Hypothalamus (tissue), 51 donors: ENCODE measurements around the gene TGFB3.
"Not testable (repeated sequence)": the region's sequence is repeated elsewhere in the genome, so short reads cannot be mapped to it uniquely, and the experiment has no call there.

ENCODE experiments used
- DNase-seq, 51 donors: peaks; one replicate each; lab custom pipeline; 2025; lab: John Stamatoyannopoulos, UW

TGFB3 gene

GRCh38 chr14:75961662-75962061, 20.1 kb downstream of the TGFB3 start:
- no peak for DNase-seq

GRCh38 chr14:75960231-75960630, 21.6 kb downstream of the TGFB3 start:
- no peak for DNase-seq

GRCh38 chr14:75959031-75959430, 22.8 kb downstream of the TGFB3 start:
- no peak for DNase-seq

- no peak for DNase-seq
Measured at GRCh38 chr14:75952489-75952888, 29.3 kb downstream of the TGFB3 start.

GRCh38 chr14:75946785-75947184, 35.0 kb downstream of the TGFB3 start:
- DNase-seq: no peak

- DNase-seq: no peak
Measured at GRCh38 chr14:75944607-75945241, 37.1 kb downstream of the TGFB3 start.

- DNase-seq: no peak
Measured at GRCh38 chr14:75941030-75941429, 40.8 kb downstream of the TGFB3 start.

GRCh38 chr14:75939200-75939599, 42.6 kb downstream of the TGFB3 start:
- no peak for DNase-seq

- DNase-seq: peak in 3 of 51 donors; percentile 23 to 77 (median 31)
Measured at GRCh38 chr14:75934998-75935628, 46.7 kb downstream of the TGFB3 start.

GRCh38 chr14:75933712-75934296, 48.0 kb downstream of the TGFB3 start:
- DNase-seq: no peak

- peak in 6 of 51 donors; percentile 11 to 48 (median 22) for DNase-seq
Measured at GRCh38 chr14:75928690-75929181, 53.1 kb downstream of the TGFB3 start.

GRCh38 chr14:75927564-75928087, 54.2 kb downstream of the TGFB3 start:
- DNase-seq: no peak

- DNase-seq: no peak
Measured at GRCh38 chr14:75926431-75927115, 55.2 kb downstream of the TGFB3 start.

GRCh38 chr14:75925141-75925840, 56.5 kb downstream of the TGFB3 start:
- not testable (repeated sequence) for DNase-seq

GRCh38 chr14:75920421-75920820, 61.4 kb downstream of the TGFB3 start:
- not testable (repeated sequence) for DNase-seq

- peak in 1 of 51 donors; percentile 22 for DNase-seq
Measured at GRCh38 chr14:75917946-75918335, 63.9 kb downstream of the TGFB3 start.

- DNase-seq: no peak
Measured at GRCh38 chr14:75917322-75917945, 64.4 kb downstream of the TGFB3 start.

GRCh38 chr14:75915045-75915444, 66.8 kb downstream of the TGFB3 start:
- DNase-seq: no peak

- no peak for DNase-seq
Measured at GRCh38 chr14:75913183-75913582, 68.6 kb downstream of the TGFB3 start.

GRCh38 chr14:75911883-75912282, 69.9 kb downstream of the TGFB3 start:
- DNase-seq: peak in 34 of 51 donors; percentile 7 to 76 (median 45)
